Measurements from ENCODE around the gene DUSP22.
A peak's percentile ranks its signal among the peaks of the same experiment; 100 is the strongest.

The DUSP22 gene

GRCh38 chr6:318243-318890 lies 26.1 kb downstream of the DUSP22 start:
- no peak overlapping the region for H3K27ac ChIP-seq
- H3K27me3 ChIP-seq, result no peaks in the 10 kb centered on the region
- no peak for TF ChIP-seq CTCF (IDR thresholded peaks at IDR 0.05)
- H3K9me3 ChIP-seq, result no peaks in the 10 kb centered on the region
- H3K4me3 ChIP-seq (ENCODE audit: low read depth in 1 of 2, low read length in 1 of 2), result no peak overlapping the region
- H3K36me3 ChIP-seq, result peaks cover 3% of the 10 kb centered on the region
- H3K4me1 ChIP-seq (ENCODE audit: control insufficient read depth in 1 of 2, insufficient read depth in 1 of 2, low read depth in 1 of 2, low read length in 1 of 2), result peaks cover 24 to 25% of the 10 kb centered on the region in 2 experiments

GRCh38 chr6:319177-320131 lies 27.2 kb downstream of the DUSP22 start:
- no peaks in the 10 kb centered on the region for H3K27me3 ChIP-seq
- no peak overlapping the region for H3K4me3 ChIP-seq (ENCODE audit: low read depth in 1 of 2, low read length in 1 of 2)
- no peak overlapping the region for H3K27ac ChIP-seq
- no peaks in the 10 kb centered on the region for H3K9me3 ChIP-seq
- peaks cover 3% of the 10 kb centered on the region for H3K36me3 ChIP-seq
- no peak for TF ChIP-seq CTCF (IDR thresholded peaks at IDR 0.05)
- H3K4me1 ChIP-seq (ENCODE audit: control insufficient read depth in 1 of 2, insufficient read depth in 1 of 2, low read depth in 1 of 2, low read length in 1 of 2), result peaks cover 35% of the 10 kb centered on the region in 2 experiments

GRCh38 chr6:320351-321157 lies 28.3 kb downstream of the DUSP22 start:
- Histone ChIP-seq H3K9me3 (no peaks in the 10 kb centered on the region), H3K27me3 (no peaks in the 10 kb centered on the region), H3K4me3 (ENCODE audit: low read depth in 1 of 2, low read length in 1 of 2) (no peak overlapping the region), H3K4me1 (ENCODE audit: control insufficient read depth in 1 of 2, insufficient read depth in 1 of 2, low read depth in 1 of 2, low read length in 1 of 2) (peaks cover 38% of the 10 kb centered on the region in 2 experiments), H3K36me3 (peaks cover 3% of the 10 kb centered on the region), H3K27ac (peak overlapping the region; percentile 15)
- no peak for TF ChIP-seq CTCF (IDR thresholded peaks at IDR 0.05)

GRCh38 chr6:321158-321438 lies 28.8 kb downstream of the DUSP22 start:
- TF ChIP-seq CTCF (IDR thresholded peaks at IDR 0.05), result no peak
- H3K9me3 ChIP-seq, result no peaks in the 10 kb centered on the region
- H3K4me3 ChIP-seq (ENCODE audit: low read depth in 1 of 2, low read length in 1 of 2), result no peak overlapping the region
- H3K36me3 ChIP-seq, result peaks cover under 1% of the 10 kb centered on the region
- H3K27ac ChIP-seq, result peak overlapping the region; percentile 15
- peaks cover 38% of the 10 kb centered on the region in 2 experiments for H3K4me1 ChIP-seq (ENCODE audit: control insufficient read depth in 1 of 2, insufficient read depth in 1 of 2, low read depth in 1 of 2, low read length in 1 of 2)
- no peaks in the 10 kb centered on the region for H3K27me3 ChIP-seq

GRCh38 chr6:321536-322258 lies 29.4 kb downstream of the DUSP22 start:
- Histone ChIP-seq H3K4me3 (ENCODE audit: low read depth in 1 of 2, low read length in 1 of 2) (no peak overlapping the region), H3K9me3 (no peaks in the 10 kb centered on the region), H3K4me1 (ENCODE audit: control insufficient read depth in 1 of 2, insufficient read depth in 1 of 2, low read depth in 1 of 2, low read length in 1 of 2) (peaks cover 38% of the 10 kb centered on the region in 2 experiments), H3K27ac (peak overlapping the region; percentile 67), H3K27me3 (no peaks in the 10 kb centered on the region), H3K36me3 (peaks cover 4% of the 10 kb centered on the region)
- TF ChIP-seq CTCF (IDR thresholded peaks at IDR 0.05), result no peak
